PC-3 (cell line): ENCODE data around the gene MAPK1.
"Not testable (repeated sequence)": the region's sequence is repeated elsewhere in the genome, so short reads cannot be mapped to it uniquely, and the experiment has no call there.

Experiments used
- EZH2 ChIP-seq: fragments of 300-600 bp; sonication (generic); IDR thresholded peaks from one replicate; pipeline ENCODE4 v1.6.1; 2017; ENCODE audit warnings: antibody characterized with exemption, mild to moderate bottlenecking, low read length; ENCODE audit not compliant: unreplicated experiment
- TF ChIP-seq, protein P1 (sequence below): fragments of 300-600 bp; sonication (generic); conservative IDR thresholded peaks from 2 replicates; pipeline ENCODE4 v1.5.1; 2017; ENCODE audit warnings: antibody characterized with exemption, low read depth, mild to moderate bottlenecking, low read length

DNA sequence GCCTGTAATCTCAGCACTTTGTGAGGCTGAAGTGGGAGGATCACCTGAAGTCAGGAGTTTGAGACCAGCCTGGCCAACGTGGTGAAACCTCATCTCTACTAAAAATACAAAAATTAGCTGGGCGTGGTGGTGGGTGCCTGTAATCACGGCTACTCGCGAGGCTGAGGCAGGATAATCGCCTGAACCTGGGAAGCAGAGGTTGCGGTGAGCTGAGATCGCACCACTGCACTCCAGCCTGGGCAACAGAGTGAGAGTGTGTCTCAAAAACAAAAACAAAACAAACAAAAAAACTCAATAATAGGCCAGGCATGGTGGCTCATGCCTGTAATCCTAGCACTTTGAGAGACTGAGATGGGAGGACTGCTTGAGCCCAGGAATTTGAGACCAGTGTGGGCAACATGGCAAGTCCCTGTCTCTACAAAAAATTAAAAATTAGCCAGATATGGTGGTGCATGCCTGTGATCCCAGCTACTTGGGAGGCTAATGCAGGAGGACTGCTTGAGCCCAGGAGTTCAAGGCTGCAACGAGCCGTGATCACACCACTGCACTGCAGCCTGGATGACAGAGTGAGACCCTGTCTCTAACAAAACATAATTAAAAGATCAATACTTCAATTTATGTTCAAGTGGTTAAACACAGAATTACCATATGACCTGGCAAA, 28.2 kb downstream of the MAPK1 start:
- TF ChIP-seq EZH2, result not testable (repeated sequence)
- TF ChIP-seq, protein P1, sequence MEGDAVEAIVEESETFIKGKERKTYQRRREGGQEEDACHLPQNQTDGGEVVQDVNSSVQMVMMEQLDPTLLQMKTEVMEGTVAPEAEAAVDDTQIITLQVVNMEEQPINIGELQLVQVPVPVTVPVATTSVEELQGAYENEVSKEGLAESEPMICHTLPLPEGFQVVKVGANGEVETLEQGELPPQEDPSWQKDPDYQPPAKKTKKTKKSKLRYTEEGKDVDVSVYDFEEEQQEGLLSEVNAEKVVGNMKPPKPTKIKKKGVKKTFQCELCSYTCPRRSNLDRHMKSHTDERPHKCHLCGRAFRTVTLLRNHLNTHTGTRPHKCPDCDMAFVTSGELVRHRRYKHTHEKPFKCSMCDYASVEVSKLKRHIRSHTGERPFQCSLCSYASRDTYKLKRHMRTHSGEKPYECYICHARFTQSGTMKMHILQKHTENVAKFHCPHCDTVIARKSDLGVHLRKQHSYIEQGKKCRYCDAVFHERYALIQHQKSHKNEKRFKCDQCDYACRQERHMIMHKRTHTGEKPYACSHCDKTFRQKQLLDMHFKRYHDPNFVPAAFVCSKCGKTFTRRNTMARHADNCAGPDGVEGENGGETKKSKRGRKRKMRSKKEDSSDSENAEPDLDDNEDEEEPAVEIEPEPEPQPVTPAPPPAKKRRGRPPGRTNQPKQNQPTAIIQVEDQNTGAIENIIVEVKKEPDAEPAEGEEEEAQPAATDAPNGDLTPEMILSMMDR, result not testable (repeated sequence)
